K562 (cell line): Measurements from ENCODE around the gene PBX1. TPM values are rescaled to one million over a fixed set of nuclear protein-coding genes. Genes with fewer than 3 reads are reported as not detected.

ENCODE experiments used
- CBFA2T3 ChIP-seq: fragments of 450-650 bp; IDR thresholded peaks from 2 replicates; pipeline ENCODE4 v1.6.1; 2017
- ELF4 ChIP-seq: fragments of 450-650 bp; formaldehyde crosslinking; IDR thresholded peaks from 2 replicates; pipeline ENCODE4 v1.4.0; 2022; ENCODE audit warnings: missing genetic modification characterization
- NKRF ChIP-seq: fragments of 450-650 bp; IDR thresholded peaks from 2 replicates; pipeline ENCODE4 v1.6.1; 2016; ENCODE audit warnings: borderline replicate concordance
- POLR2H ChIP-seq: IDR thresholded peaks from 2 replicates; pipeline ENCODE4 v1.6.1; 2016; ENCODE audit warnings: missing genetic modification characterization, low read depth, mild to moderate bottlenecking, control low read depth, missing compliant biosample characterization, moderate library complexity
- PURB ChIP-seq: sonication (generic); formaldehyde crosslinking; IDR thresholded peaks from 2 replicates; pipeline ENCODE4 v1.9.0; 2021; ENCODE audit warnings: low read depth, mild to moderate bottlenecking, missing genetic modification reagents
- SREBF2 ChIP-seq: sonication (generic); formaldehyde crosslinking; IDR thresholded peaks from 2 replicates; pipeline ENCODE4 v1.4.0; 2020; ENCODE audit warnings: mild to moderate bottlenecking, missing genetic modification reagents
- SRF ChIP-seq, 2 experiments: fragments of 250-450, 450-650 bp in 1 of 2; sonication (Bioruptor Pico) in 1 of 2; sonication (generic) in 1 of 2; formaldehyde crosslinking; IDR thresholded peaks; 2 replicates each; pipeline versions ENCODE4 v1.5.0 to v1.5.1; 2020 to 2022; ENCODE audit warnings: mild to moderate bottlenecking in 1 of 2, missing genetic modification reagents in 1 of 2
- ZBTB40 ChIP-seq, 2 experiments: fragments of 450-650 bp in 1 of 2; sonication (generic) in 1 of 2; formaldehyde crosslinking in 1 of 2; IDR thresholded peaks; 2 replicates each; pipeline versions ENCODE4 v1.7.1 to v1.9.0; 2016 to 2022; ENCODE audit warnings: inconsistent platforms in 1 of 2, mild to moderate bottlenecking in 1 of 2, missing genetic modification reagents in 1 of 2
- ZNF212 ChIP-seq: fragments of 450-650 bp; formaldehyde crosslinking; IDR thresholded peaks from 2 replicates; pipeline ENCODE4 v1.4.0; 2020; ENCODE audit warnings: mild to moderate bottlenecking
- ZNF263 ChIP-seq: sonication (generic); formaldehyde crosslinking; IDR thresholded peaks from 2 replicates; pipeline ENCODE4 v1.8.0; 2022; ENCODE audit warnings: mild to moderate bottlenecking, missing genetic modification reagents, borderline replicate concordance
- ZNF347 ChIP-seq: fragments of 450-650 bp; formaldehyde crosslinking; IDR thresholded peaks from 2 replicates; pipeline ENCODE4 v1.4.0; 2020; ENCODE audit warnings: low read depth, mild to moderate bottlenecking, moderate library complexity
- polyA plus RNA-seq, 8 experiments: library from polyadenylated mRNA; depleted of rRNA in 4 of 8; stranded (reverse) in 5 of 8; unstranded in 3 of 8; fragments of >200 nt; fragmentation: Nextera tagmentation in 2 of 8; fragmentation: Illumina TruSeq in 1 of 8; extraction: Ambion mirVana in 2 of 8; extraction: Trizol in 1 of 8; gene quantifications; 2 replicates each; pipeline versions ENCODE4 v1.2.1 to v1.2.3, GENCODE V29; 2011 to 2014; ENCODE audit warnings: inconsistent platforms in 1 of 8, missing spikeins in 1 of 8
- total RNA-seq, 7 experiments: library from RNA; depleted of rRNA in 6 of 7; stranded (reverse); fragments of >200 nt in 6 of 7; fragmentation: Illumina TruSeq in 2 of 7; extraction: Trizol in 2 of 7; gene quantifications; 2 replicates each; pipeline versions ENCODE4 v1.2.1 to v1.2.3, GENCODE V29; 2011 to 2021; ENCODE audit warnings: low replicate concordance in 1 of 7

The PBX1 gene
- total and polyA plus RNA-seq, 9 of the 15 experiments (the other 6 are each of a cell fraction or from before 2014, with no cell fraction given), result 0.03 to 0.62 (median 0.17) TPM

GRCh38 chr1:164524810-164525209 lies 34.2 kb upstream of the PBX1 start (continued):
- no peak for TF ChIP-seq ZNF347 (CRISPR knock-in tag)
- TF ChIP-seq POLR2H, result no peak
- TF ChIP-seq PURB (CRISPR knock-in tag), result no peak
- TF ChIP-seq SREBF2 (CRISPR knock-in tag), result no peak
- no peak for TF ChIP-seq ZNF263 (CRISPR knock-in tag)
- no peak for TF ChIP-seq CBFA2T3
- TF ChIP-seq ZBTB40 (IDR thresholded peaks at IDR 0.05), result no peak
- no peak for TF ChIP-seq ZBTB40 (CRISPR knock-in tag; IDR thresholded peaks at IDR 0.05)
- no peak for TF ChIP-seq ELF4 (CRISPR knock-in tag)
- TF ChIP-seq ZNF212 (CRISPR knock-in tag), result no peak
- TF ChIP-seq SRF (CRISPR knock-in tag; IDR thresholded peaks at IDR 0.05), result peak in 1 of 2 experiments; percentile 14; a peak in 1 of 4 replicates
- TF ChIP-seq NKRF, result no peak
